Mesendoderm (in vitro differentiated cells): ENCODE data around the gene EEF1E1.
"Not testable (repeated sequence)": the region's sequence is repeated elsewhere in the genome, so short reads cannot be mapped to it uniquely, and the experiment has no call there.

Source experiments
- DNase-seq: peaks from one replicate; pipeline ENCODE4 v3.0.0; 2013
- H2AK5ac ChIP-seq: 2 replicates; pipeline ENCODE4 v1.6.1; 2013; ENCODE audit warnings: low read length, inconsistent platforms
- H2BK120ac ChIP-seq: 2 replicates; pipeline ENCODE4 v1.6.1; 2013; ENCODE audit warnings: low read depth, mild to moderate bottlenecking, low read length, moderate library complexity, mixed read lengths
- H2BK15ac ChIP-seq: replicated peaks from 2 replicates; pipeline ENCODE4 v1.6.1; 2013; ENCODE audit warnings: low read depth, mild to moderate bottlenecking, moderate library complexity
- H2BK5ac ChIP-seq: 2 replicates; pipeline ENCODE4 v1.6.1; 2013; ENCODE audit warnings: low read length, inconsistent platforms
- H3K18ac ChIP-seq: 2 replicates; pipeline ENCODE4 v1.6.1; 2013; ENCODE audit warnings: mild to moderate bottlenecking, low read length, mixed read lengths
- H3K23ac ChIP-seq: one replicate; pipeline ENCODE4 v1.6.1; 2013; ENCODE audit warnings: low read length
- H3K27ac ChIP-seq: 2 replicates; pipeline ENCODE4 v1.5.1; 2013; ENCODE audit warnings: low read depth, mild to moderate bottlenecking, inconsistent platforms, low read length, moderate library complexity
- H3K27me3 ChIP-seq: 2 replicates; pipeline ENCODE4 v1.6.1; 2013; ENCODE audit warnings: low read length, control low read depth, mild to moderate bottlenecking, inconsistent platforms; ENCODE audit not compliant: insufficient read depth, poor library complexity
- H3K36me3 ChIP-seq: 2 replicates; pipeline ENCODE4 v1.6.1; 2013; ENCODE audit warnings: low read length, inconsistent platforms; ENCODE audit not compliant: control insufficient read depth, insufficient read depth
- H3K4ac ChIP-seq: one replicate; pipeline ENCODE4 v1.6.1; 2013; ENCODE audit warnings: low read depth, mild to moderate bottlenecking, low read length, moderate library complexity
- H3K4me1 ChIP-seq: 2 replicates; pipeline ENCODE4 v1.6.1; 2013; ENCODE audit warnings: low read depth, low read length, inconsistent platforms; ENCODE audit not compliant: control insufficient read depth
- H3K4me2 ChIP-seq: 2 replicates; pipeline ENCODE4 v1.6.1; 2013; ENCODE audit warnings: low read length
- H3K4me3 ChIP-seq: 2 replicates; pipeline ENCODE4 v1.5.1; 2013; ENCODE audit warnings: mild to moderate bottlenecking, low read length
- H3K56ac ChIP-seq: one replicate; pipeline ENCODE4 v1.6.1; 2013; ENCODE audit warnings: low read length
- H3K79me1 ChIP-seq: 2 replicates; pipeline ENCODE4 v1.6.1; 2013; ENCODE audit warnings: low read length, inconsistent platforms
- H3K79me2 ChIP-seq: 2 replicates; pipeline ENCODE4 v1.6.1; 2013; ENCODE audit warnings: mild to moderate bottlenecking, low read length; ENCODE audit not compliant: control insufficient read depth, insufficient read depth
- H3K9ac ChIP-seq: 2 replicates; pipeline ENCODE4 v1.6.1; 2013; ENCODE audit warnings: low read length, inconsistent platforms
- H4K5ac ChIP-seq: one replicate; pipeline ENCODE4 v1.6.1; 2013; ENCODE audit warnings: low read length
- H4K8ac ChIP-seq: one replicate; pipeline ENCODE4 v1.6.1; 2013; ENCODE audit warnings: low read depth, mild to moderate bottlenecking, control low read depth, low read length, moderate library complexity
- whole genome bisulfite sequencing: extraction: QIAGEN DNeasy Blood & Tissue Kit; methylation state at CpG from one replicate; pipeline ENCODE4 v1.1.7; 2013; ENCODE audit warnings: low lambda C conversion rate, missing lambda C conversion rate; ENCODE audit not compliant: insufficient coverage; ENCODE audit errors: extremely low coverage; 5-methylcytosine and 5-hydroxymethylcytosine counted together

EEF1E1 gene

DNA sequence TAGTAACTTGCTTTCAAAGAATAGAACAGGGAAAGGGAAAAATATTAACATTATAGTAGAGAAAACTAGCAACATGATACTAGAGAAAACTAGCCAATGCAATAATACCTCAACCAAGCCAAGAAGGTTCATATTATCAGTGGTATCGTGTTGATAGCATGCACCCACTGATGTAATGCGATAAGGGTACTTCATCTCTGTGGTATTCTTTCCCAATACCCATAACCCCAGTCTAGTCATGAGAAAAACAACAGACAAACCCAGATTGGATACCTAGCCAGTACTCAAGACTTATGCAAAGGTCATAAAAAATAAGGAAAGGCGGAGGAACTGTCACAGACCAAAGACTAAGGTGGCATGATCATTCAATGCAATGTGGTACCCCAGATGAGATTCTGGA lies 59.1 kb downstream of the EEF1E1 start:
- H3K27me3 ChIP-seq, result no peaks in the 10 kb centered on the region
- no peak overlapping the region for H3K27ac ChIP-seq
- no peak for DNase-seq
- no peak overlapping the region for H3K4me2 ChIP-seq
- H3K18ac ChIP-seq, result no peak overlapping the region
- H3K79me1 ChIP-seq, result peaks cover 2% of the 10 kb centered on the region
- no peak overlapping the region for H3K4me3 ChIP-seq
- no peak overlapping the region for H4K8ac ChIP-seq
- no peaks in the 10 kb centered on the region for H3K36me3 ChIP-seq
- no CpG with 5 or more reads among the region's 3 CpGs for WGBS
- H3K79me2 ChIP-seq, result no peaks in the 10 kb centered on the region
- H3K56ac ChIP-seq, result no peak overlapping the region
- H2BK5ac ChIP-seq, result no peak overlapping the region
- no peak overlapping the region for H2BK15ac ChIP-seq
- no peak overlapping the region for H2AK5ac ChIP-seq
- H3K9ac ChIP-seq, result no peak overlapping the region
- H3K4ac ChIP-seq, result no peak overlapping the region
- no peak overlapping the region for H4K5ac ChIP-seq
- H3K4me1 ChIP-seq, result no peaks in the 10 kb centered on the region
- H3K23ac ChIP-seq, result no peak overlapping the region
- no peak overlapping the region for H2BK120ac ChIP-seq

GRCh38 chr6:8041913-8042583 lies 60.3 kb downstream of the EEF1E1 start:
- Histone ChIP-seq H3K36me3 (no peaks in the 10 kb centered on the region), H2BK15ac (no peak overlapping the region), H2BK5ac (no peak overlapping the region), H3K4ac (no peak overlapping the region), H3K27ac (no peak overlapping the region), H3K4me1 (no peaks in the 10 kb centered on the region), H3K27me3 (no peaks in the 10 kb centered on the region), H3K4me3 (no peak overlapping the region), H4K8ac (no peak overlapping the region), H3K56ac (no peak overlapping the region), H3K23ac (no peak overlapping the region), H3K9ac (no peak overlapping the region), H3K79me2 (no peaks in the 10 kb centered on the region), H2AK5ac (no peak overlapping the region), H3K4me2 (no peak overlapping the region), H4K5ac (no peak overlapping the region), H2BK120ac (no peak overlapping the region), H3K79me1 (no peaks in the 10 kb centered on the region), H3K18ac (no peak overlapping the region)
- WGBS, result no CpG with 5 or more reads among the region's 9 CpGs
- no peak for DNase-seq

- no CpG with 5 or more reads among the region's 3 CpGs for WGBS
- not testable (repeated sequence) for H3K4me1 ChIP-seq, H3K27me3 ChIP-seq, H3K79me1 ChIP-seq, H2BK120ac ChIP-seq, H3K4ac ChIP-seq, H4K5ac ChIP-seq, H2AK5ac ChIP-seq, H4K8ac ChIP-seq, H3K79me2 ChIP-seq, H3K4me3 ChIP-seq, H3K4me2 ChIP-seq, H2BK5ac ChIP-seq, H3K18ac ChIP-seq, H3K23ac ChIP-seq, H3K9ac ChIP-seq, H3K36me3 ChIP-seq, H3K56ac ChIP-seq, H2BK15ac ChIP-seq, DNase-seq, H3K27ac ChIP-seq
Observed at GRCh38 chr6:8034107-8034506, 68.2 kb downstream of the EEF1E1 start.

DNA sequence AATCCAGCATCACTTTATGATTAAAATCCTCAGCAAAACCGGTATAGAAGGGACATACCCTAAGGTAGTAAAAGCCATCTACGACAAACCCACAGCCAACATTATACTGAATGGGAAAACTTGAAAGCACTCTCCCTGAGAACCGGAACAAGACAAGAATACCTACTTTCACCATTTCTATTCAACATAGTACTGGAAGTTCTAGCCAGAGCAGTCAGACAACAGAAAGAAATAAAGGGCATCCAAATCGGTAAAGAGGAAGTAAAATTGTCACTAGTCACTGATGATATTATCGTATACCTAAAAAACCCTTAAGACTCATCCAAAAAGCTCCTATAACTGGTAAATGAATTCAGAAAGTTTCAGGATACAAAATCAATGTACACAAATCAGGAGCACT lies 71.4 kb downstream of the EEF1E1 start:
- Histone ChIP-seq H3K56ac (no peak overlapping the region), H3K27ac (no peak overlapping the region), H2BK5ac (no peak overlapping the region), H3K9ac (no peak overlapping the region), H3K36me3 (no peaks in the 10 kb centered on the region), H3K27me3 (no peaks in the 10 kb centered on the region), H2AK5ac (no peak overlapping the region), H3K79me2 (no peaks in the 10 kb centered on the region), H3K79me1 (no peaks in the 10 kb centered on the region), H3K18ac (no peak overlapping the region), H4K5ac (no peak overlapping the region), H4K8ac (no peak overlapping the region), H3K23ac (no peak overlapping the region), H3K4me2 (no peak overlapping the region), H3K4me1 (no peaks in the 10 kb centered on the region), H3K4ac (no peak overlapping the region), H3K4me3 (no peak overlapping the region), H2BK120ac (no peak overlapping the region), H2BK15ac (no peak overlapping the region)
- DNase-seq, result no peak
- WGBS, result no CpG with 5 or more reads among the region's 5 CpGs
